Breast epithelium (tissue), 3 donors: ENCODE measurements around the gene MDC1.

Experiments used
- POLR2AphosphoS5 ChIP-seq, 3 donors: sonication (generic); formaldehyde crosslinking; IDR thresholded peaks; one replicate each; pipeline ENCODE4 v1.6.1; 2017; ENCODE audit warnings: antibody characterized with exemption in 3 of 3
- TF ChIP-seq, protein P1 (sequence below), 3 donors: fragments of 450-650 bp; IDR thresholded peaks; one replicate each; pipeline ENCODE4 v1.5.1; 2016 to 2017; ENCODE audit warnings: antibody characterized with exemption in 3 of 3, mild to moderate bottlenecking in 3 of 3, moderate library complexity in 3 of 3

- TF ChIP-seq, protein P1, sequence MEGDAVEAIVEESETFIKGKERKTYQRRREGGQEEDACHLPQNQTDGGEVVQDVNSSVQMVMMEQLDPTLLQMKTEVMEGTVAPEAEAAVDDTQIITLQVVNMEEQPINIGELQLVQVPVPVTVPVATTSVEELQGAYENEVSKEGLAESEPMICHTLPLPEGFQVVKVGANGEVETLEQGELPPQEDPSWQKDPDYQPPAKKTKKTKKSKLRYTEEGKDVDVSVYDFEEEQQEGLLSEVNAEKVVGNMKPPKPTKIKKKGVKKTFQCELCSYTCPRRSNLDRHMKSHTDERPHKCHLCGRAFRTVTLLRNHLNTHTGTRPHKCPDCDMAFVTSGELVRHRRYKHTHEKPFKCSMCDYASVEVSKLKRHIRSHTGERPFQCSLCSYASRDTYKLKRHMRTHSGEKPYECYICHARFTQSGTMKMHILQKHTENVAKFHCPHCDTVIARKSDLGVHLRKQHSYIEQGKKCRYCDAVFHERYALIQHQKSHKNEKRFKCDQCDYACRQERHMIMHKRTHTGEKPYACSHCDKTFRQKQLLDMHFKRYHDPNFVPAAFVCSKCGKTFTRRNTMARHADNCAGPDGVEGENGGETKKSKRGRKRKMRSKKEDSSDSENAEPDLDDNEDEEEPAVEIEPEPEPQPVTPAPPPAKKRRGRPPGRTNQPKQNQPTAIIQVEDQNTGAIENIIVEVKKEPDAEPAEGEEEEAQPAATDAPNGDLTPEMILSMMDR (IDR thresholded peaks at IDR 0.05), result no peak
- TF ChIP-seq POLR2AphosphoS5 (IDR thresholded peaks at IDR 0.05), result no peak
These were observed 40.3 kb upstream of the MDC1 start for GRCh38 chr6:30757261-30757904.
